Activated CD8-positive, alpha-beta T cell treated with anti-CD3 and anti-CD28 coated beads for 36 hours (primary cell): ENCODE measurements around the gene GNA12. TPM values are rescaled to one million over a fixed set of nuclear protein-coding genes. Genes with fewer than 3 reads are reported as not detected.

Experiments used
- ATAC-seq: fragments of 200-7000 bp; cut with Tn5 transposase; one replicate; pipeline ENCODE4 v1.10.0; 2021; ENCODE audit warnings: mild to moderate bottlenecking, moderate library complexity
- CTCF ChIA-PET: fragments of 350-600 bp; sonication (Branson Sonifier 250); formaldehyde crosslinking; loops from one replicate; lab custom pipeline; 2021; ENCODE audit warnings: antibody characterized with exemption; lab: Charles Lee
- POLR2A ChIA-PET: fragments of 350-600 bp; sonication (Branson Sonifier 250); formaldehyde crosslinking; loops from one replicate; lab custom pipeline; 2021; ENCODE audit warnings: antibody characterized with exemption; lab: Charles Lee
- DNase-seq: peaks from one replicate; pipeline ENCODE4 v3.0.0-alpha.2; 2020
- H3K27ac Mint-ChIP-seq: one replicate; pipeline ENCODE4 v1.8.0; 2021; ENCODE audit warnings: mild to moderate bottlenecking, mixed read lengths
- H3K27me3 Mint-ChIP-seq: one replicate; pipeline ENCODE4 v1.8.0; 2021; ENCODE audit warnings: mixed read lengths
- H3K36me3 Mint-ChIP-seq: one replicate; pipeline ENCODE4 v1.8.0; 2021; ENCODE audit warnings: low read depth, mixed read lengths
- H3K4me1 Mint-ChIP-seq: one replicate; pipeline ENCODE4 v1.8.0; 2021; ENCODE audit warnings: low read depth, mixed read lengths
- H3K4me3 Mint-ChIP-seq: one replicate; pipeline ENCODE4 v1.8.0; 2021; ENCODE audit warnings: mild to moderate bottlenecking, moderate library complexity, mixed read lengths
- H3K9me3 Mint-ChIP-seq: one replicate; pipeline ENCODE4 v1.8.0; 2021; ENCODE audit warnings: mixed read lengths
- intact Hi-C: fragments of 100-400 bp; cut with micrococcal nuclease; formaldehyde crosslinking; loops from one replicate; pipeline ENCODE4 v1.10.0; 2022
- total RNA-seq, 2 experiments: library from RNA; stranded (reverse); gene quantifications; one replicate each; pipeline ENCODE4 v1.2.3, GENCODE V29; 2021
- TF ChIP-seq, protein P1 (sequence below): fragments of 200-600 bp; IDR thresholded peaks from one replicate; pipeline ENCODE4 v1.8.0; 2022; ENCODE audit warnings: antibody characterized with exemption, mild to moderate bottlenecking

GNA12 gene
- total RNA-seq, 2 experiments from 2014 or later = 21.0 to 21.1 TPM

- H3K9me3 Mint-ChIP-seq = no peaks in the 10 kb centered on the region
Observed at GRCh38 chr7:2713370-2713769, 130.7 kb downstream of the GNA12 start.

DNA sequence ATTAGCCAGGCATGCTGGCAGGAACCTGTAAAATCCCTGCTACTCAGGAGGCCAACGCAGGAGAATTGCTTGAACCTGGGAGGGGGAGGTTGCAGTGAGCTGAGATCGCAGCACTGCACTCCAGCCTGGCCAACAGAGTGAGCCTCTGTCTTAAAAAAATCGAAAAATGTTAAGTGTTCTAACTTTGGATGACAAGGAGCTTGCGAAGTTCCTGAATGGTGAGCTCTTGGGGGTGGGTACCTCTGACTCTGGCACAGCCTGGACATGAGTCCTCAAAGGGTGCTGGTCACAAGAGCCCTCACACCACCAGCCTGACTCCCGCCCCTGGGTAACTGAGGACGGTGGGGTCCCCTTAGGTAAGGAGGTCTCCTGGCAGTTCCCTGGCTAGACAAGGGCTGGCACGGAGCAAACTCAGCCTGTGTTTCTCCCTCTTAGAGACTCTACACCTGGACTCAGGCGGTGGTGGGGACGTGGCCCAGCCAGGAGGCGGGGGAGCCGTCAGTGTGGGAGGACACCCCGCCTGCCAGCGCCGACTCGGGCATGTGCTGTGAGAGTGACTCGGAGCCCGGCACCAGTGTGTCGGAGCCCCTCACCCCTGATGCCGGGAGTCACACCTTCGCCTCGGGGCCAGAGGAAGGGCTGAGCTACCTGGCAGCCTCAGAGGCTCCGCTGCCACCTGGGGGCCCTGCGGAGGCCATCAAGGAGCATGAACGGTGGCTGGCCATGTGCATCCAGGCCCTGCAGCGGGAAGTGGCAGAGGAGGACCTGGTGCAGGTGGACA, 132.0 kb downstream of the GNA12 start:
- DNase-seq (no peak), ATAC-seq (no peak)
- ChIA-PET POLR2A (interaction anchor here (1.0 to 2.8 kb wide), 2 partner anchors 10 to 41 kb away, joined by 3 to 11 read pairs; no protein-coding TSS in a partner anchor), CTCF (interaction anchor here (0.6 to 15.0 kb wide), 5 partner anchors 13 to 261 kb away, joined by 3 to 249 read pairs (median 22); no protein-coding TSS in a partner anchor)
- Mint-ChIP-seq H3K4me1 (peaks cover 54% of the 10 kb centered on the region), H3K27ac (no peak overlapping the region), H3K27me3 (peaks cover 18% of the 10 kb centered on the region), H3K4me3 (no peak overlapping the region), H3K36me3 (no peaks in the 10 kb centered on the region), H3K9me3 (no peaks in the 10 kb centered on the region)
- TF ChIP-seq, protein P1, sequence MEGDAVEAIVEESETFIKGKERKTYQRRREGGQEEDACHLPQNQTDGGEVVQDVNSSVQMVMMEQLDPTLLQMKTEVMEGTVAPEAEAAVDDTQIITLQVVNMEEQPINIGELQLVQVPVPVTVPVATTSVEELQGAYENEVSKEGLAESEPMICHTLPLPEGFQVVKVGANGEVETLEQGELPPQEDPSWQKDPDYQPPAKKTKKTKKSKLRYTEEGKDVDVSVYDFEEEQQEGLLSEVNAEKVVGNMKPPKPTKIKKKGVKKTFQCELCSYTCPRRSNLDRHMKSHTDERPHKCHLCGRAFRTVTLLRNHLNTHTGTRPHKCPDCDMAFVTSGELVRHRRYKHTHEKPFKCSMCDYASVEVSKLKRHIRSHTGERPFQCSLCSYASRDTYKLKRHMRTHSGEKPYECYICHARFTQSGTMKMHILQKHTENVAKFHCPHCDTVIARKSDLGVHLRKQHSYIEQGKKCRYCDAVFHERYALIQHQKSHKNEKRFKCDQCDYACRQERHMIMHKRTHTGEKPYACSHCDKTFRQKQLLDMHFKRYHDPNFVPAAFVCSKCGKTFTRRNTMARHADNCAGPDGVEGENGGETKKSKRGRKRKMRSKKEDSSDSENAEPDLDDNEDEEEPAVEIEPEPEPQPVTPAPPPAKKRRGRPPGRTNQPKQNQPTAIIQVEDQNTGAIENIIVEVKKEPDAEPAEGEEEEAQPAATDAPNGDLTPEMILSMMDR = no peak
- intact Hi-C loops = loop anchor here (2.0 kb wide), 1 partner anchor 41 kb away; no protein-coding TSS in a partner anchor

More at GRCh38 chr7:2713370-2713769, 130.7 kb downstream of the GNA12 start:
- ATAC-seq (no peak), DNase-seq (no peak)
- ChIA-PET CTCF (interaction anchor here (0.6 to 15.0 kb wide), 7 partner anchors 11 to 245 kb away, joined by 3 to 249 read pairs (median 3); no protein-coding TSS in a partner anchor), POLR2A (interaction anchor here (0.7 to 1.6 kb wide), 3 partner anchors 14 to 168 kb away, joined by 3 to 4 read pairs (median 3); no protein-coding TSS in a partner anchor)
- intact Hi-C loops = no loop called here
- H3K27me3 Mint-ChIP-seq = peaks cover 22% of the 10 kb centered on the region
- TF ChIP-seq, protein P1 = no peak
- no peaks in the 10 kb centered on the region for H3K36me3 Mint-ChIP-seq
- H3K4me3 Mint-ChIP-seq = no peak overlapping the region
- H3K27ac Mint-ChIP-seq = no peak overlapping the region
- H3K4me1 Mint-ChIP-seq = peaks cover 67% of the 10 kb centered on the region

DNA sequence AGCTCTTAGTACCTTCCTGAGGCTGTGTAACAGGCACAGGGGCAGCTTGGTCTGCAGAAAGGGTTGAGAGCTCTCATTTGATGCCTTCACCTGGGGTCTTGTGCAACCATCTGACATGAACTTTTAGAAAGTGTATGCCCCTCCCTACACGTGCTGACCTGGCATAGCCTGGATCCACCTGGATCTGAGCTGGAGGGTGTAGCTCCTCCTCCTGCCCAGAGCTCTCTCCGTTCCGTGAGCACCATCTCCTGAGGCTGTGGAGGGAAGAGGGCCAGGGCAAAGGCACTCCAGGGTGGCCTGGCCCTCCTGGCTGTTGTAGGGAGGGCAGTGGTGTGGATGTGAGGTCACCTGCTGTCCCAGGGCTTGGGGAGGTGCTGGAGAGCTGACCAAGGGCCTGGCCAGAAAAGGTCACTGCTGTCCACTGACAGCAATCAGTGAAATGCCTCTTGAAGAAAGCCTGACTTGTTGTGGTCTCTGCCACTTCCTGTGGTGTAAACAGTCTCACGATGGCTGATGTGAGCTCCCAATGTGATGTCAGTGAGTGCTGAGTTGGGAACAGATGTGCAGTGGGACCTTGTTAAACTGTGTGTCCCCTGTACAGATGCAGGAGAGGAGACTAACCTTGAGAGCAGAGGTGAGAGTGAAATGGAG, 133.1 kb downstream of the GNA12 start:
- intact Hi-C loops = loop anchor here (2.0 kb wide), 1 partner anchor 40 kb away; no protein-coding TSS in a partner anchor
- peak; percentile 74 for DNase-seq
- Mint-ChIP-seq H3K4me3 (peak overlapping the region; percentile 16), H3K27me3 (peaks cover 20% of the 10 kb centered on the region), H3K9me3 (no peaks in the 10 kb centered on the region), H3K36me3 (no peaks in the 10 kb centered on the region), H3K27ac (peak overlapping the region; percentile 74), H3K4me1 (peaks cover 45% of the 10 kb centered on the region)
- ChIA-PET POLR2A (interaction anchor here (1.2 to 2.8 kb wide), 4 partner anchors 11 to 306 kb away, joined by 4 to 17 read pairs (median 8); no protein-coding TSS in a partner anchor), CTCF (interaction anchor here (0.6 to 15.0 kb wide), 31 partner anchors 8 to 306 kb away, joined by 3 to 249 read pairs (median 4); no protein-coding TSS in a partner anchor)
- TF ChIP-seq, protein P1 = no peak
- ATAC-seq = peak; percentile 40

DNA sequence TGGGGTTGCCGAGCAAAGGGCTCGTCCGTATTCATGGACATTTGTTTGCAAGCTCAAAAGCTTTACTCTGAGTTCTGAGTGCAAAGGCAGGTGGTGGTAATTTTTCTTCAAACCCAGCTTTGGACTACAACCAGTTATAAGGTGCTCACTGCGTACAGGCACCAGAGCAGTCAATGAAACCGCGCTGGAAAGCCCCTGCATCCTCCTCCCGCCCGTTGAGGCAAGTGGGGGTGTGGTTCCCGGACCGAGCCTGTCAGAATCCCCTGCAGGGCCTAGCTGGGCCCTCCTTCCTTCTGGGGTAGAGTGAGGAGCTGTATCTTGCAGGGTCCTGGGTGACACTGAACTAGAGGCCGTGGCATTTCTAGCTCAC, 133.8 kb downstream of the GNA12 start:
- Mint-ChIP-seq H3K36me3 (no peaks in the 10 kb centered on the region), H3K27me3 (peaks cover 19% of the 10 kb centered on the region), H3K9me3 (no peaks in the 10 kb centered on the region), H3K4me1 (peaks cover 37% of the 10 kb centered on the region), H3K4me3 (peak overlapping the region; percentile 59), H3K27ac (peak overlapping the region; percentile 46)
- POLR2A ChIA-PET = interaction anchor here (0.7 to 2.8 kb wide), 10 partner anchors 8 to 305 kb away, joined by 3 to 17 read pairs (median 4); partner anchors contain the start of gene IQCE
- DNase-seq (peak; percentile 77), ATAC-seq (peak; percentile 49)
- TF ChIP-seq, protein P1 = no peak
- CTCF ChIA-PET = interaction anchor here (0.5 to 15.0 kb wide), 65 partner anchors 9 to 306 kb away, joined by 3 to 249 read pairs (median 4); no protein-coding TSS in a partner anchor
- intact Hi-C loops = loop anchor here (2.0 kb wide), 1 partner anchor 39 kb away; no protein-coding TSS in a partner anchor
